HG03469 (cell line): ENCODE measurements around the gene GAB4.

Source experiments
- ATAC-seq: cut with Tn5 transposase; IDR thresholded peaks from one replicate; pipeline ENCODE4 v1.9.1; 2021; ENCODE audit warnings: mild to moderate bottlenecking, moderate library complexity, moderate number of reproducible peaks; ENCODE audit not compliant: unreplicated experiment

GAB4 gene

GRCh38 chr22:16989915-16990314, 18.1 kb downstream of the GAB4 start:
- no peak for ATAC-seq

DNA sequence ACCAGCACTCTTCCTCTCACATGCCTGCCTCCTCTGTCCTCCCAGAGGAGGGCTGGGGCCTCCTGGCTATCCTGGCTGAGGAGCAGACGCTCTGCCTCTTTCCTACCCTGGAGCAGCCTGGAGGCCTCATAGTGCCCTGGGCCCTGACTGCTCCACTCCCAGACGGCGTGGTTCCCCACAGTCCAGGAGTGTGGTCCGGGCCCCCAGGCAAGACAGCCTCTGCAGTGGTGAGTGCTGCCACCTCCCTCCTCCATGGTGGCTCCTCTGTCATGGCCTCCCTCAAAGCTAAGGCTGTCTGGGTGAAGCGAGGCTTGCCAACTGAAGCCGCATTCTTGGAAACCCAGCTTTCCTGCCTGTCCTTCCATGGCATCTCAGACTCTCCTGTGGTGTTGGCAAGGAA, 19.8 kb downstream of the GAB4 start:
- no peak for ATAC-seq

- ATAC-seq: no peak
These were observed 20.2 kb downstream of the GAB4 start for GRCh38 chr22:16987822-16988221.

- no peak for ATAC-seq
These were observed 32.7 kb downstream of the GAB4 start for GRCh38 chr22:16975155-16975885.

DNA sequence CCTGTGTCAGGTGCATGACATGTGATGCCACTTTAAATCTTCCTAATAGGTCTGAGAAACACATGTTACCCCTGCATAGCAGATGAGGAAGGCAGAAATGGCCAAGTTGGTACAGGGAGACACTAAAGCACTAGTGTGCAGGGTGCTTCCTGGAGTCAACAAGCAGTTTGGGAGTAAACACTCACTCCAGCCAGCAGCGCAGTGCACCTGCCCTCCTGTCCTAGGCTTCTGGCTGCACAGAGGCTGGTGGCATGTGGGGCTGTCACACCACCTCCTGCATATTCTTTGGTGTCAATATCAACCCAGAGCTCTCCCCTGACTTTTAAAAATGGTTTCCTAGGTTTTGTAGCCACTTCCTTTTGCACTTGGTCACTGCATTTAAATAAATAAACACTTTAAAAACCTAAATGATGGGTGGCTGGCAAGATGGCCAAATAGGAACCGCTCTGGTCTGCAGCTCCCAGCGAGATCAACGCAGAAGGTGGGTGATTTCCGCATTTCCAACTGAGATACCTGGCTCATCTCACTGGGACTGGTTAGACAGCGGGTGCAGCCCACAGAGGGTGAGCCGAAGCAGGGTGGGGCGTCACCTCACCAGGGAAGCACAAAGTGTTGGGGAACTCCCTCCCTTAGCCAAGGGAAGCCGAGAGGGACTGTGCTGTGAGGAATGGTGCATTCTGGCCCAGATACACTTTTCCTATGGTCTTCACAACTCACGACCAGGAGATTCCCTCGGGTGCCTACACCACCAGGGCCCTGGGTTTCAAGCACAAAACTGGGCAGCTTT, 33.5 kb downstream of the GAB4 start:
- ATAC-seq: no peak

GRCh38 chr22:16973591-16974297, 34.3 kb downstream of the GAB4 start:
- ATAC-seq: no peak

- ATAC-seq: no peak
These were observed 35.7 kb downstream of the GAB4 start for GRCh38 chr22:16972311-16972710.

DNA sequence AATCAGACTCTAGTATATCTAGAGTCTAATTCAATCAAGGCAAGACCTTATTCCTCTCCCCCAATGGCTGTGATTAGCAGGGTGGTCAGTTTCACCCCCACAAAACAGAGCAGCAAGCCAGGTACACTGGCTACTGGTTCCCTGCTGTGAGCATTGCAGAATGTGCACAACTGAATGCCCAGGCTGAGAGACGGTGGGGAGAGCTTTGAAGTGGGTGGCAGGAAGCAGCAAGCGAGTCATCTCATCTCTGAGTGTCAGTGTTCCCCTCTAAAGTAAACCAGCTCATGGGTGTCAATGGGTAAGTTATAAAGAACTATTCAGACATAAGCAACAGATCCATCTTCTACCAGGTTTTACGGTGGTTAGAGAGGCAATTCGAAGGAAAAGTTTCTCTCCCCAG, 37.6 kb downstream of the GAB4 start:
- ATAC-seq: no peak

GRCh38 chr22:16969508-16970327, 38.3 kb downstream of the GAB4 start:
- no peak for ATAC-seq

GRCh38 chr22:16968218-16968595, 39.8 kb downstream of the GAB4 start:
- ATAC-seq: no peak

DNA sequence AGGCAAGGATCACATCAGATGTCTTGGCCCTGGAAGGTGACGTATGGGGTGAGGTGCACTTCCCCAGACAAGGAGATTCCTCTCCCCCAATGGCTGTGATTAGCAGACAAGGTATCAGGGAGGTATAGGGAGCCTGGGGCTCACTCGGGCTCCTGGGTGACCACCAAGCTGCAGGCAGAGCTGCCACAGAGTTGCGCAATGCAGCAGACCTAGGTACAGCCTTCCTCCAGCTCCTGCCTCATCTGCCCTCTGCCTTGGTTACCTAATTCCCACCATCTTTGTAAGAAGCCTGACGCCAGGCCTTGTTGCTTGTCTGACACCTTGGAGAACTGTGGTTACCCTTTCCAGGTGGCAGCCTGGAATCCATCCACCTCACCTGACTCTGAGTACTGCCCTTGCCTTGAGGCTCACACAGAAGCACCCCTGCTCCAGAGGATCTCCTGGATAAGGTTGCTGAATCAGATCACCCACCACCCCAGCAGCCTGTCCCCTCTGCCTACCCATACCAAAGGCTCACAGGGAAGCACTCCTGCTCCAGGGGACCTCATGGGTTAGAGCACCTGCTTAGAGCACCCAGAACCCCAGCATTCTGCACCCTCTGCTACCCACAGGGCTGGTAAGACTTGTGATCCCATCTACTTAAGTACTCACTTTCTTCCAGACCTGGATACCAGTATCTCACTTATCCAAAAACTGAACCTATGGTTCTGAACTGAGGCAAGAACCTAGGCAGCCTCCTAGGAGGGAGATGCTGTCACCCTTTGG, 40.4 kb downstream of the GAB4 start:
- no peak for ATAC-seq

DNA sequence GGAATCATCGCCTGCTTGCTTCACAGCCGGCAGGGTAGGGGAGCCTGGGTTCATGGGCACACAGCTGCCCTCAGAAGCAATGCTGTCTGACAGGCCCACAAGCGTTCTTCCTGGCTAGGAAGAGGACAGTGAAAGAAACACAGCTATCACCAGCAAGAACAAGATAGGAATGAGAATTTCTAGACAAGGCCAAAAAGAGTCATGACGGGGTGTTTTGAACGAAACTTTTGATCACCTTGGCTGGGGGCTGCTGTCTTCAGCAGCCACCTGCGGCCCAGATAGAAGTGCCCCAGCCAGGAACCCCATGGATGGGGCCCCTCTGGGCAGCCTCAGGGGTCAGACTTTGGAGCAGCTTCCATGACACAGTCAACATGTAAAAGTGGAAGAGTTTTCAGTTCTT, 41.8 kb downstream of the GAB4 start:
- no peak for ATAC-seq

DNA sequence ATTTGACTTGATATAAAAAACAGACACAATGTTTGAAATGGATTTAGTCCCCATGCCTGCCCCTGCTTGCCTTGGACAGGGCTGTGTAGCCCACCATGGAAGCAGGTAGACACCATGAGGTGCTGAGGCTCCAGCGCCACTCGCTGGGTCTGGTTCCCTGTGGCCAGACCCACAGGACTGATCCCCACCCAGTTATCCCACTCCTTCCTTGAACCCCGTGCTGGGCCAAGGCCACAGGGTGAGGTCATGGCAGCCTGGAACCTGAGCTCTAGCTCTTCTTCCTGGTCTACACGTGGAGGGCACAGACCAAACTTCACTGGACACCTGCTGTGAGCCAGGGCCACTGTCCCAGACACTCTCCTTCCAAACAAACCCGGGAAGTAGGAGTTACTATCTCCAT, 42.5 kb downstream of the GAB4 start:
- ATAC-seq: no peak

GRCh38 chr22:16965083-16965482, 42.9 kb downstream of the GAB4 start:
- ATAC-seq: no peak

DNA sequence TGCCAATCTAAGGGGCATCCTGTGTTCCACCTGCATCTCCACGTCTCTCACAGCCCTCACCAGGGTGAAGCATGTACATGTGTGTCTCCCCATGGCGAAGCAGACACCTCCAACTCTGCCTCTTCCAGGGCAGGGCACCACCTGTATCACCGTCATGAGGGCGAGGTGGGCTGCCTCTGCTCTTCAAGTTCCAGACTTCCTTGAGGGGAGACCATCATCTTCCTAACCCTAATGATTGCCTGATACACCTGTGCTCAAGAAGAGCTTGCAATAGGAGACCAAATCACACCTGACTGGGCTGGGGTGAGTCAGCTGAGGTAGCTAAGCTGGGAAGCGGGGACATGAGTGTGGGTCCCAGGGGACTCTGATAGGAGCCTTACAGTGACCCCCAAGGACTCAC, 43.7 kb downstream of the GAB4 start:
- ATAC-seq: no peak

- no peak for ATAC-seq
These were observed 44.7 kb downstream of the GAB4 start for GRCh38 chr22:16963189-16963945.

GRCh38 chr22:16962501-16962900, 45.5 kb downstream of the GAB4 start:
- ATAC-seq: no peak

DNA sequence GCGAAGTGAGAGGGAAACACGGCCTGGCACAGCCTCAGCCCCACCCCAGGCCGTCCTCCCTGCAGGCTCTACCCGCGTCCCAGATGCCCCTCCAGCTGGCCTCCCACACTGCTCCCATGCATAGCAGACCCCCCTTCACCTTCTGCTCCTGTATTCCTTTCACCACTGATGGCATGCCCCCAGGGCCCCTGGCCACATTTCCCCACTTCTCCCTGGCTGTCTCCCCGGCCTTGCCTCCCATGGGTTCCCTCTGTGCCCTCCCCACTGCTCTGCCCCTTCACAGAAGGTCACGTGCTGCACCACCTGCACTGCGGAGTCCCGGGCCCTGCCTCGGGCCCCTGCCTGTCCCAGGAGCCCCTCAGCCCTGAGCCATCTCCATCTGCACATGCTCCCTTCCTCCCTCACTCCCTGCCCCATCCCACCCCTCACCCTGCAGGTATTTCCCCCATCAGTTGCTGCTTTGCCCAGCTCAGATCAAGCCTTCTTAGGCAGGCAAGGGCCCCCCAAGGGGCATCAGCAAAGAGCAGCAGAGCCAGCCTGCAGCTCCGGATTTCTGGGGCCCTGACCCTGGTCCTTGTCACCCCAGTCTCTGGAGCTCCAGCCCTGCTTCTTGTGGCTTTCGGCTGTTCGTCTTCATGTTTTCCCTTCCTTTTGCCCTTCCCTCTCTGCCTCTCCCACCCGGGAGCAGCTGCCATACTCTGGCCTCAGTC, 46.4 kb downstream of the GAB4 start:
- ATAC-seq: no peak

- ATAC-seq: no peak
These were observed 47.2 kb downstream of the GAB4 start for GRCh38 chr22:16960884-16961249.
